ENCODE measurements around the gene ROGDI.

ROGDI gene

DNA sequence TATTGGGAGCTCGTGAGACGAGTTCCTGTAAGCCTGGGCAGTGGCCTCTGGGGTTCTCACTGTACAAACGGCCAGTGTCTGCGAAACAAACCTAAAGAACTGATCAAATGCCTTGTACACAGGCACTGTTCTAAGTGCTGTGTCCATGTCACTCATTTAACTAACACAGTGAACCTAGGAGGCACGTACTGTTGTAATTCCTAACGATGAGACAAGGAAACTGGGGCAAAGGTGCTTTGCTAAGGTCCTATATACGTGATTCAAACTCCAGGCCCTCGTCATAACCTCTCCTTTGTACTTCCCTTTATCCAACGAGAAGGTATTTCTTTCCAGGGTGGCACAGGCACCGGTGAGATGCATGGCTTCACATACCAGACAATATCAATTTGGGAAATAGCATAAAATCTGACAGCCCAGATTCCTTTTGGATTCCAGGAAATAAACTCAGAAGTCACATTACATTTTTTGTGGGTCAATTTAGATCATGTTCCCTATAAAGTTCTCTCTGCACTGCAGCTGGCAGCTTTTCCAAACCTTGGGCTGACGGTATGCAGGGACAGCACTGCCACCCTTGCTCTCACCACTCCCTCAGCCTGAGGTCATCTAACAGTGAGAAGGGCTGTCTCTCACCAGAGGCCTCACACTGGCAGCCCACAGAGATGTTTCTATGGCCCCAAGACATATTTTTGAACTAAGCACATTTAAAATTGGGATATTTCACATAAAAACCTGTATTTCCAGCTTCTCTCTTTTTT, 26.3 kb upstream of the ROGDI start:
- peaks cover 26% of the 10 kb centered on the region for H3K4me1 Mint-ChIP-seq
- H3K4me3 Mint-ChIP-seq, result no peak overlapping the region
- no peaks in the 10 kb centered on the region for H3K9me3 Mint-ChIP-seq
- DNase-seq (ENCODE audit: low spot score in 2 of 2) (no peak), ATAC-seq (no peak)
- H3K27ac Mint-ChIP-seq, result no peak overlapping the region
- peaks cover 100% of the 10 kb centered on the region for H3K36me3 Mint-ChIP-seq

GRCh38 chr16:4826980-4827379, 24.5 kb upstream of the ROGDI start:
- Mint-ChIP-seq H3K4me3 (no peak overlapping the region), H3K4me1 (peaks cover 24% of the 10 kb centered on the region), H3K9me3 (no peaks in the 10 kb centered on the region), H3K36me3 (peaks cover 100% of the 10 kb centered on the region), H3K27ac (no peak overlapping the region)
- ATAC-seq, result no peak
- no peak for DNase-seq (ENCODE audit: low spot score in 2 of 2)

DNA sequence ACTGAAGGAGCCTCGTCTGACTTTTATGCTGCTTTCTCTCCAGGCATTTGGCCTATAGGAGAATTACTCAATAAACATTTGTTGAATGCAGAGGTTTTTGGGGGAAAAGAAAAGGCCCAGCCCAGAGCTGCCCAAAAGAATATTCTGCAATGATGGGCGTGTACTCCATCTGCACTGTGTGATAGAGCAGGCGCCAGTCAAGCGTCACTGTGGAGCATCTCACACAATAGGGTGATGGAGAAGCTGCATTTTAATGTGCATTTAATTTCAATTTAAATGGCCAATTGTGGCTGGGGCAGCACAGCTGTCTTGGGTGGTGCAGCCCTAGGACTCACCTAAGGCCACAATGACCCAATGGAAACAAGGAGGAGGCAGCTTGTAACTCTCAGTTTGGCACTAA, 24.1 kb upstream of the ROGDI start:
- DNase-seq (ENCODE audit: low spot score in 2 of 2) (no peak), ATAC-seq (no peak)
- no peak overlapping the region for H3K27ac Mint-ChIP-seq
- H3K36me3 Mint-ChIP-seq, result peaks cover 100% of the 10 kb centered on the region
- peaks cover 19% of the 10 kb centered on the region for H3K4me1 Mint-ChIP-seq
- no peaks in the 10 kb centered on the region for H3K9me3 Mint-ChIP-seq
- no peak overlapping the region for H3K4me3 Mint-ChIP-seq

GRCh38 chr16:4825196-4825595, 22.8 kb upstream of the ROGDI start:
- Mint-ChIP-seq H3K4me1 (peaks cover 8% of the 10 kb centered on the region), H3K4me3 (no peak overlapping the region), H3K27ac (peak overlapping the region; percentile 43), H3K9me3 (no peaks in the 10 kb centered on the region), H3K36me3 (peaks cover 100% of the 10 kb centered on the region)
- no peak for DNase-seq (ENCODE audit: low spot score in 2 of 2)
- no peak for ATAC-seq

- H3K36me3 Mint-ChIP-seq, result peaks cover 100% of the 10 kb centered on the region
- ATAC-seq, result no peak
Observed at GRCh38 chr16:4820652-4821051, 18.2 kb upstream of the ROGDI start.

DNA sequence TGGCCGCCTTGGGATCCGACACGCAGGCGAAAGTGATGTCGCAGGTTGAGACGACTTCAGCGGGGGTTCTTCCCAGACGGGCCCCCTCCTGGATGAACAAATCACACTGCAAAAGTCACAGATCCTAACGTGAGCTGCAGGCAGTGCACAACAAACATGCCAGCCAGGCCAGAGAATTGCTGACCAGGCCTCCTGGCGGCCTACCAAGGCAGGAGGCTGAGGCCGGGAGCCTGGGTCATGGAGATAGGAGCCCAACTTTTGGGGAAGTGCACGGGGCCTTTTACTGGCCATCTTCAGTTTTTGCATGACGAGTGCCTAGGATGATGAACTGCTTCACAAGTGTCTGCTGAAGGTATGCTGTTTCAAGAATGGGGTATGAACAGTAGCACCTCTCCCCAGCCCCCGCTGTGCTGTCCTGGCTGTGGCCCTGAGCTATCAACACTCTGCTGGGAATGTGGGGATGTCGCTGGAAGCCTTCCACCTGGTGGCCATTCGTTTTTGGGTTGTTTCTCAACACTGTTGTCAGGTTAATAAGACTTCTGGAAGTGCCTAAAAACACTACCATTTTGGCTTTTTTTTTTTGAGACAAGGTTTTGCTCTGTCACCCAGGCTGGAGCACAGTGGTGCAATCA, 12.2 kb upstream of the ROGDI start:
- ATAC-seq, result no peak
- H3K4me1 Mint-ChIP-seq, result peaks cover 7% of the 10 kb centered on the region
- no peak overlapping the region for H3K4me3 Mint-ChIP-seq
- no peak overlapping the region for H3K27ac Mint-ChIP-seq
- H3K36me3 Mint-ChIP-seq, result peaks cover 100% of the 10 kb centered on the region
- no peak for DNase-seq (ENCODE audit: low spot score in 2 of 2)
- H3K9me3 Mint-ChIP-seq, result no peaks in the 10 kb centered on the region

More at GRCh38 chr16:4820652-4821051, 18.2 kb upstream of the ROGDI start:
- Mint-ChIP-seq H3K9me3 (no peaks in the 10 kb centered on the region), H3K4me1 (peaks cover 8% of the 10 kb centered on the region), H3K27ac (peak overlapping the region; percentile 68), H3K4me3 (no peak overlapping the region)
- DNase-seq (ENCODE audit: low spot score in 2 of 2), result no peak

DNA sequence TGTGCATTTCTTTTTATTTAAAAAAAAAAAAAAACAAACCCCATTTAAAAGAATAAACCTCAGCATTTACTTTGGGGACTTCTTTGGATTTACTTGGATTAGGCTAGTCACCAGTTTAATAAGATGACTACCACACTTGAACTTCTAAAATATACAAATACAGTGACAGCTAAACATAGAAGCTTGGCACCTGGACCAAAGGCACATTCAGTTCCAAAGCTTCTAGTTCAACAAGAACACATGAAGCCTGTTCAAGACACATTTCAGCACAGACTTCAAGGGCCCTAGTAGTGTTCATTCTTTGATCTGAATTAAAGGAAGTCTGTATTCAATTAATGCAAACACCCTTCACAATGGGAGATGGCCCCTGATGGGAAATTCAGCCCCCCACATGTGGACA, 11.6 kb upstream of the ROGDI start:
- Mint-ChIP-seq H3K9me3 (no peaks in the 10 kb centered on the region), H3K36me3 (peaks cover 100% of the 10 kb centered on the region), H3K27ac (no peak overlapping the region), H3K4me3 (no peak overlapping the region), H3K4me1 (peaks cover 7% of the 10 kb centered on the region)
- DNase-seq (ENCODE audit: low spot score in 2 of 2) (no peak), ATAC-seq (no peak)

GRCh38 chr16:4813251-4814003, 11.0 kb upstream of the ROGDI start:
- ATAC-seq (no peak), DNase-seq (ENCODE audit: low spot score in 2 of 2) (no peak)
- no peak overlapping the region for H3K4me3 Mint-ChIP-seq
- H3K36me3 Mint-ChIP-seq, result peaks cover 100% of the 10 kb centered on the region
- H3K9me3 Mint-ChIP-seq, result no peaks in the 10 kb centered on the region
- no peak overlapping the region for H3K27ac Mint-ChIP-seq
- peaks cover 7% of the 10 kb centered on the region for H3K4me1 Mint-ChIP-seq

- Mint-ChIP-seq H3K36me3 (peaks cover 100% of the 10 kb centered on the region), H3K4me3 (no peak overlapping the region), H3K4me1 (peaks cover 7% of the 10 kb centered on the region), H3K27ac (no peak overlapping the region), H3K9me3 (no peaks in the 10 kb centered on the region)
- ATAC-seq (peak; percentile 19), DNase-seq (ENCODE audit: low spot score in 2 of 2) (no peak)
Observed at GRCh38 chr16:4811773-4812172, 9.3 kb upstream of the ROGDI start.

GRCh38 chr16:4811242-4811641, 8.8 kb upstream of the ROGDI start:
- DNase-seq (ENCODE audit: low spot score in 2 of 2) (no peak), ATAC-seq (no peak)
- Mint-ChIP-seq H3K36me3 (peaks cover 100% of the 10 kb centered on the region), H3K4me3 (no peak overlapping the region), H3K9me3 (no peaks in the 10 kb centered on the region), H3K4me1 (peaks cover 7% of the 10 kb centered on the region), H3K27ac (no peak overlapping the region)

- H3K36me3 Mint-ChIP-seq, result peaks cover 77% of the 10 kb centered on the region
- DNase-seq (ENCODE audit: low spot score in 2 of 2) (no peak), ATAC-seq (no peak)
- no peaks in the 10 kb centered on the region for H3K9me3 Mint-ChIP-seq
- H3K4me1 Mint-ChIP-seq, result peaks cover 12% of the 10 kb centered on the region
- H3K4me3 Mint-ChIP-seq, result no peak overlapping the region
- H3K27ac Mint-ChIP-seq, result no peak overlapping the region
Observed at GRCh38 chr16:4806280-4806679, 3.8 kb upstream of the ROGDI start.

- peaks cover 67% of the 10 kb centered on the region for H3K36me3 Mint-ChIP-seq
- no peaks in the 10 kb centered on the region for H3K9me3 Mint-ChIP-seq
- DNase-seq (ENCODE audit: low spot score in 2 of 2), result no peak
- no peak overlapping the region for H3K27ac Mint-ChIP-seq
- no peak overlapping the region for H3K4me3 Mint-ChIP-seq
- no peak for ATAC-seq
- peaks cover 20% of the 10 kb centered on the region for H3K4me1 Mint-ChIP-seq
Observed at GRCh38 chr16:4805231-4805630, 2.8 kb upstream of the ROGDI start.

DNA sequence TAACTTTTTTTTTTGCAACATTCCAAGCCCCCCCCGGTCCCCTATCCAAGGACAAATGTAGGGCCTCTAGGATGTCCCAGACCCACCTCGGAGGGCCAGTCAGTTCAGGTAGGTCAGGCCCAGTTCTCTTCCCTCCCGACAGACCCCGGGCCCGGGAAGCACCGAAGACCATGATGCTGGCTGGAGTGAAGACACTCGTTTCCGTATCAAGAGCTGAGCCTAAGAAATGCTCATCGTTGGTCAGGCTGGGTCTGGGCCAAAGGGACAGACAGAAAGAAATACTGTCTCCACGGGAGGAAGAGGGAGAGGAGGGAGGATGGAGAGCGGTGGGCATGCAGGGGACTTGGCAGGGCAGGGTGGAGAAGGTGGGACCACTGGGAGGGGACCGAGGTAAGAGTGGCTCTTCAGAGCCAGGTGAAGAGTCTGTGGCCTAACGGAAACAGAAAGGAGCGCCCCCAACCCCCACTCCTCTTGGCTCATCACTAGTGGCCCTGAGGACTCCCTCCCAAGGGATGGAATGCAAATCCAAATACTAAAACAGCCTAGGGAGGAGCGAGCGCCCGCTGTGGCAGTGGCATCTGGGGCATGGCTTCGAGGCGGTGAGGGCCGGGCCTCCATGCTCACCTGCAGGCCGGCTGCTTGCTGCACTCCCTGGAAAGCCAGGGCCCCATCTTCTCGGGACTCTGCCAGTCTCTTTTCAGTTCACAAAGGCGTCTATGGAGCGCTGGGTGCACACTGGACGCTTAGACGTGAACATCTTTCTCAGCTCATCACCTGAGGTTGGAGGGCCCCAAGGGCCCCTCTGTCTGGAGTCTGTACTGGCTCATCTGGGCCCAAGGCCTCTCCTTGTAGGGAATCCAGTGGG, 1.7 kb upstream of the ROGDI start:
- DNase-seq (ENCODE audit: low spot score in 2 of 2) (no peak), ATAC-seq (no peak)
- Mint-ChIP-seq H3K4me1 (peaks cover 23% of the 10 kb centered on the region), H3K27ac (no peak overlapping the region), H3K4me3 (peak overlapping the region; percentile 80), H3K36me3 (peaks cover 56% of the 10 kb centered on the region), H3K9me3 (no peaks in the 10 kb centered on the region)

DNA sequence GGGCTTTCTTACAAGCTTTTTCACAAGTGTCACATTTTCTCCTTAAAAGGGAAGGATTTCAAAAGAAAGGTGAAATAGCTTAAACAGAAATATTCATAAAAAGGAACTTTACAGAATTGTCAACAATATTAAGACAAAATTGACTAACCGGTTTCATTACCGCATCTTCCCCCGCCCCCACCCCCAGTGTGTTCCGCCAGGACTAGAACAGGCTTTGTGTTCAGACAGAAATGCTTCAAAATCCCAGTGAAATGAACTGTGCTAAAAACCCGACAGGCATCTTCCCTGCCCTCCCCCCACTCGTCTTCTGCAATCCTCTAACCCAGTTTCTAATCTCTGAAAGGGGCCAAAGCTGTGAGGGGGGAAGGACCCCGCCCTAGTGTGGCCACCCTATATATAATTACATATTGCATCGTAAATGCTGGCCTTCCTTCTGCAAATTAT, 990 bp upstream of the ROGDI start:
- DNase-seq (ENCODE audit: low spot score in 2 of 2) (no peak), ATAC-seq (no peak)
- Mint-ChIP-seq H3K4me3 (peak overlapping the region; percentile 80), H3K36me3 (peaks cover 49% of the 10 kb centered on the region), H3K4me1 (peaks cover 24% of the 10 kb centered on the region), H3K27ac (no peak overlapping the region), H3K9me3 (no peaks in the 10 kb centered on the region)
